ENCODE data around the gene TGFBR3.
"Not testable (repeated sequence)": the region's sequence is repeated elsewhere in the genome, so short reads cannot be mapped to it uniquely, and the experiment has no call there.

TGFBR3 gene

DNA sequence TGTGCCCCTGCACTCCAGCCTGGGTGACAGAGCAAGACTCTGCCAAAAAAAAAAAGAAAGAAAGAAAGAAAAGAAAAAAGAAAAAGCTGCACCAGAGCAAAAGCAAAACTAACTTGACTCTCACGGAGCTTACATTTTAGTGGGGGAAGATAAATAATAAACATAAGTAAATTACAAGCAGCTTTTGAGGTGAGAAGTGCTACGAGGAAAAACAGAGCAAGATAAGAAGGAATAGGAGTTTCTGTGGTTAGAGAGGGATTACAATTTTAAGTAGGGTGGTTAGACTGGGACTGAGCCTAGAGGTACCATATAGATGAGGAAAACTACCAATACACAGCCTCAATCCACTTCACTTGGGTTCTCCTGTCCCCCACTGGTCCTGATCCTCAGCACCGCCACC is 43.9 kb downstream of the TGFBR3 start:
- Histone ChIP-seq H3K9me3 (no peaks in the 10 kb centered on the region), H3K4me1 (ENCODE audit: control insufficient read depth in 1 of 2, insufficient read depth in 1 of 2, low read depth in 1 of 2, low read length in 1 of 2) (no peaks in the 10 kb centered on the region), H3K27me3 (no peaks in the 10 kb centered on the region), H3K4me3 (ENCODE audit: low read depth in 1 of 2, low read length in 1 of 2) (no peak overlapping the region), H3K36me3 (no peaks in the 10 kb centered on the region), H3K27ac (no peak overlapping the region)
- TF ChIP-seq, protein P1, sequence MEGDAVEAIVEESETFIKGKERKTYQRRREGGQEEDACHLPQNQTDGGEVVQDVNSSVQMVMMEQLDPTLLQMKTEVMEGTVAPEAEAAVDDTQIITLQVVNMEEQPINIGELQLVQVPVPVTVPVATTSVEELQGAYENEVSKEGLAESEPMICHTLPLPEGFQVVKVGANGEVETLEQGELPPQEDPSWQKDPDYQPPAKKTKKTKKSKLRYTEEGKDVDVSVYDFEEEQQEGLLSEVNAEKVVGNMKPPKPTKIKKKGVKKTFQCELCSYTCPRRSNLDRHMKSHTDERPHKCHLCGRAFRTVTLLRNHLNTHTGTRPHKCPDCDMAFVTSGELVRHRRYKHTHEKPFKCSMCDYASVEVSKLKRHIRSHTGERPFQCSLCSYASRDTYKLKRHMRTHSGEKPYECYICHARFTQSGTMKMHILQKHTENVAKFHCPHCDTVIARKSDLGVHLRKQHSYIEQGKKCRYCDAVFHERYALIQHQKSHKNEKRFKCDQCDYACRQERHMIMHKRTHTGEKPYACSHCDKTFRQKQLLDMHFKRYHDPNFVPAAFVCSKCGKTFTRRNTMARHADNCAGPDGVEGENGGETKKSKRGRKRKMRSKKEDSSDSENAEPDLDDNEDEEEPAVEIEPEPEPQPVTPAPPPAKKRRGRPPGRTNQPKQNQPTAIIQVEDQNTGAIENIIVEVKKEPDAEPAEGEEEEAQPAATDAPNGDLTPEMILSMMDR (IDR thresholded peaks at IDR 0.05), result no peak

DNA sequence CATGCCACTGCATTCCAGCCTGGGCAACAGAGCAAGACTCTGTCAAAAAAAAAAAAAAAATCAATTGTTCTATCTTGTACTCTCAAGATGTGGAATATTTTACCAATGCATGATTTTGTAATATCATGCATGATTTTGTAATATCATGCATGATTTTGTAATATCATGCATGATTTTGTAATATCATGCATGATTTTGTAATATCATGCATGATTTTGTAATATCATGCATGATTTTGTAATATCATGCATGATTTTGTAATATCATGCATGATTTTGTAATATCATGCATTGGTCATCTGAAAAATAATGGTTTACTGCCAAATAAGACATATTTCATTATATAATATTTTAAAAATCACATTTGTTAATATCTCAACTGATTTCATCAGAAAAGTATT is 45.7 kb downstream of the TGFBR3 start:
- H3K36me3 ChIP-seq; H3K27ac ChIP-seq; H3K27me3 ChIP-seq; H3K4me3 ChIP-seq (ENCODE audit: low read depth in 1 of 2, low read length in 1 of 2); H3K4me1 ChIP-seq (ENCODE audit: control insufficient read depth in 1 of 2, insufficient read depth in 1 of 2, low read depth in 1 of 2, low read length in 1 of 2); H3K9me3 ChIP-seq: not testable (repeated sequence)

GRCh38 chr1:91836331-91837040 is 49.5 kb downstream of the TGFBR3 start:
- Histone ChIP-seq H3K27ac (no peak overlapping the region), H3K4me3 (ENCODE audit: low read depth in 1 of 2, low read length in 1 of 2) (no peak overlapping the region), H3K9me3 (no peaks in the 10 kb centered on the region), H3K36me3 (no peaks in the 10 kb centered on the region), H3K4me1 (ENCODE audit: control insufficient read depth in 1 of 2, insufficient read depth in 1 of 2, low read depth in 1 of 2, low read length in 1 of 2) (no peaks in the 10 kb centered on the region), H3K27me3 (no peaks in the 10 kb centered on the region)
- TF ChIP-seq, protein P1 (IDR thresholded peaks at IDR 0.05), result no peak

DNA sequence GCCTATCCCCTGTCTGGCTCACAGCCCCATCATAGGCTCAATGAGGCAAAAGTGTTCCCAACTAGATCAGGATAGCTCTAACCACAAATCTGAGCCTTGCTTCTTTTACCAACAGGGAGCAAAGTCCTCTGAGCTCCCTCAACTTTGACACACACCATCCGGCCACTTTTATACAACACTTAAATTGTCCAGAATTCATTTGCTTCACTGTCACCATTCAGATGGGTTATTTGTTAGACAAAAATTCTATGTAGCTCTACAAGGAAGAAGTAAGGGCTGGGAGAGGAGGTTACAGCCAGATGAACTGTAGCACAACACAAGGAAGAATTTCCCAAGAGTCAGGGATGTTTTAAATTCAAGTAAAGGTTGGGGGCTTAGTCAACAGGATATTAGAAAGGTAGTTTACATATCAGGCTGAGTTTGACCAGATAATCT is 50.8 kb downstream of the TGFBR3 start:
- no peaks in the 10 kb centered on the region for H3K36me3 ChIP-seq
- H3K4me3 ChIP-seq (ENCODE audit: low read depth in 1 of 2, low read length in 1 of 2), result no peak overlapping the region
- H3K27ac ChIP-seq, result no peak overlapping the region
- TF ChIP-seq, protein P1 (IDR thresholded peaks at IDR 0.05), result no peak
- peaks cover 0 to 9% of the 10 kb centered on the region in 2 experiments for H3K4me1 ChIP-seq (ENCODE audit: control insufficient read depth in 1 of 2, insufficient read depth in 1 of 2, low read depth in 1 of 2, low read length in 1 of 2)
- no peaks in the 10 kb centered on the region for H3K9me3 ChIP-seq
- no peaks in the 10 kb centered on the region for H3K27me3 ChIP-seq

DNA sequence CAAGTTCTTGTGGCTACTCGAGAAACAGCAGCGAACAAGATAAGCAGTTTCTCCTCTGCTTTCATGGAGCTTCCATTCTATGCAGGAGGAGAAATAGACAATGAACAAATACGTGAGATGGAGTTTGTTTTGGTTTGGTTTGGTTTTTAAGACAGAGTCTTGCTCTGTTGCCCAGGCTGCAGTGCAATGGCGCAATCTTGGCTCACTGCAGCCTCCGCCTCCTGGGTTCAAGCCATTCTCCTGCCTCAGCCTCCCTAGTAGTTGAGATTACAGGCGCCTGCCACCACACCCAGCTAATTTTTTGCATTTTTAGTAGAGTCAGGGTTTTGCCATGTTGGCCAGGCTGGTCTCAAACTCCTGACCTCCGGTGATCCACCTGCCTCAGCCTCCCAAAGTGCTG is 51.4 kb downstream of the TGFBR3 start:
- not testable (repeated sequence) for H3K4me3 ChIP-seq (ENCODE audit: low read depth in 1 of 2, low read length in 1 of 2); H3K27me3 ChIP-seq; H3K36me3 ChIP-seq; H3K9me3 ChIP-seq; H3K27ac ChIP-seq
- peaks cover 0 to 10% of the 10 kb centered on the region in 2 experiments for H3K4me1 ChIP-seq (ENCODE audit: control insufficient read depth in 1 of 2, insufficient read depth in 1 of 2, low read depth in 1 of 2, low read length in 1 of 2)

- H3K4me1 ChIP-seq (ENCODE audit: control insufficient read depth in 1 of 2, insufficient read depth in 1 of 2, low read depth in 1 of 2, low read length in 1 of 2), result peaks cover 0 to 10% of the 10 kb centered on the region in 2 experiments
- no peaks in the 10 kb centered on the region for H3K27me3 ChIP-seq
- no peak overlapping the region for H3K4me3 ChIP-seq (ENCODE audit: low read depth in 1 of 2, low read length in 1 of 2)
- no peak overlapping the region for H3K27ac ChIP-seq
- no peaks in the 10 kb centered on the region for H3K9me3 ChIP-seq
- TF ChIP-seq, protein P1 (IDR thresholded peaks at IDR 0.05), result no peak
- no peaks in the 10 kb centered on the region for H3K36me3 ChIP-seq
Observed at GRCh38 chr1:91833946-91834345, 52.0 kb downstream of the TGFBR3 start.
